ENCODE measurements around the gene STEAP3.

STEAP3 gene

DNA sequence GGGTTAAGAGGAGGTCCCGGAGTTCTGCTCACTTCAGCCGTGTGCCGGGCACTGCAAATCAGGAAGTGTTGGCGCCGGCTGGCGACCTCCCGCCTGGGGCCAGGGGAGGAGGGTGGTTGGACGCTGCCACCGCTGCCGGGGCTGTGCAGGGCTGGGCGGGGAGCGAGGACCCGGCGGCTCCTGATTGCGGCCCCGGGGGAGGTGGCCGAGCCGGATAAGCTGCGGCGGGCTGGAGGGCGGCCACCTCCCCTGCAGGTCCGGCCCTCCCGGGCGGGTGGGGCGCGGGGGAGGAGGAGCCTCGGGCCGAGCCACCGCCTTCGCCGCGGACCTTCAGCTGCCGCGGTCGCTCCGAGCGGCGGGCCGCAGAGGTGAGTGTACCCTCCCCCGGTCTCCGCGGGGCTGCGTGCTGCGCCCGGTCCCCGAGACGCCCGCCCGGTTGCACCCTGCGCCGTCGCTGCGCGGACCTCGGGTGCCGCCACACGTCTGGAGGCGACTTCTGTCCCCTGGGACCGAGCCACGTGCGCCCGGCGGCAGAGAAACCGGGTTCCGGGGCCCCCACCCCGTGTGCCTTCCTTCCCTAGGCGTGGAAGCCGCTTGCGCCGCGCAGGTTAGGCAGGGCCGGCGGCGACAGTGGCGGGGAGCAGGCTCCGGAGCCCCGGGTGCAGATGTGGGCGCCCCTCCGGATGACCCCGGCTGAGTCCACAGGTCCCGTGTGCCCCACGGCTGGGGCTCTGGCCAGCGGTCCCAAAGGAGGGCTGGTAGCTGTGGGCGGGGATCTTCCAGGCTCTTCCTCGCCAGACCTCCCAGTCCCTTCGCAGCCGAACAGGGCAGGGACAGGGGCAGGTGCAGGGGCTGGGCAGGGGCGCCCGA lies at the start of gene STEAP3:
STEAP3 (plus strand) TSS at position 314 of the 870 bp plus-strand sequence. CDS start 7,179 bp downstream, outside the sequence.
- DNase-seq (ENCODE audit: low spot score) = peak; percentile 29

- no peak for DNase-seq (ENCODE audit: low spot score)
Measured at GRCh38 chr2:119174216-119174992, 49.2 kb upstream of the STEAP3 start.

GRCh38 chr2:119174993-119175347 lies 48.7 kb upstream of the STEAP3 start:
- no peak for DNase-seq (ENCODE audit: low spot score)

GRCh38 chr2:119175517-119175916 lies 48.1 kb upstream of the STEAP3 start:
- no peak for DNase-seq (ENCODE audit: low spot score)

- DNase-seq (ENCODE audit: low spot score) = no peak
Measured at GRCh38 chr2:119177171-119177837, 46.3 kb upstream of the STEAP3 start.

GRCh38 chr2:119177838-119178190 lies 45.8 kb upstream of the STEAP3 start:
- DNase-seq (ENCODE audit: low spot score) = no peak

DNA sequence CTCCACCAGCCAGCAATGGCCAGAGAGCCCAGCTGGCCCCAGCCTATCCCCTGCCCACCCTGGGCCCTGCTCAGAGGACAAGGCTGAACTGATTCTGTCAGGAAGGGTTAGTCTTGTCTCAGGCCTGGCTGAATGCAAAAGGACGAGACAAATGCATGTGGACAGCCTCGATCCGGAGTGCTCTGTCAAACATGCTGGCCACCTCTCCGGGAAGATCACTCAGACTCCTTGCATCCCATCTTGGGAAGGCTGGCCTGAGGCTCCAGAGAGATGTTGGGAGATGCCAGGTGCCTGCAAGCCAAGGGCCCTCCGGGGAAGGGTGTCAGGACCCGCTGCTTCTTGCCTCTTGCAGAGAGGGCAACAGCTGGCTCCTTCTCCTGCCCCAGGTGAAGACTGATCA lies 44.9 kb upstream of the STEAP3 start:
- no peak for DNase-seq (ENCODE audit: low spot score)

- no peak for DNase-seq (ENCODE audit: low spot score)
Measured at GRCh38 chr2:119179202-119179601, 44.4 kb upstream of the STEAP3 start.

DNA sequence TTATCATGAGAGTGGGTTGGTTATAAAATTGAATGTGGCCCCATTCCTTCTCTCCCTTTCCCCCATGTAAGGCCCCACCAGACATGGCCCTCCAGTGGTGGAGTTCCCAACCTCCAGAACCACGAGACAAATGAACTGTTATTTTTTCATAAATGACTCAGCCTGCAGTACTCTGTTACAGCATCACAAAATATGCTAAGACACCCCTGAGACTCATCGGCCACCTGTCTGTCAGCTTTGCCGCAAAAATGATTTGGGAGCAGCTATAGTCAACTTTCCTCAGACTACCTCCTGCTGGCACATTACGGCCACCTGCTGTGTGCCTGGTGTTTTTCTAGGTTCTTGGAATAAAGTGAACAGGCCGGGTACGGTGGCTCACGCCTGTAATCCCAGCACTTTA lies 43.6 kb upstream of the STEAP3 start:
- DNase-seq (ENCODE audit: low spot score) = no peak

DNA sequence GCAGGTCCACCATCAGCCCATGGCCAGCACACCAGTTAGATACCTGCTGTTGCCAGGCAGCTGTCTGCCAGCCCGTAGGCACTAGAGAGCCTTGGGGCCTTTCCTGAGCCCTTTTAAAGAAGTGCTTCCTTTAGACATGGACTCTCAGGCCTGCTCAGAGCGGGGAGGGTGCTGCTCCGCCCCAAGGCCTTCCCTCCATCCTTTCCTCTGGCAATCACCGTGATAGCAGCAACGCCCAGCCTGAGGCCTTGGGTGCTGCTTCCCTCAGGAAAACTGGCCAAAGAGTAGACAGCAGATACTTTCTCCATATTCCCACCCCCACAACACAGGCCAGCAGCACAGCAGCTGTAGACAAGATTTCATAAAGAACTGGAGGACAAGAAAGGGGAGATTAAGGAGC lies 42.7 kb upstream of the STEAP3 start:
- DNase-seq (ENCODE audit: low spot score) = no peak

DNA sequence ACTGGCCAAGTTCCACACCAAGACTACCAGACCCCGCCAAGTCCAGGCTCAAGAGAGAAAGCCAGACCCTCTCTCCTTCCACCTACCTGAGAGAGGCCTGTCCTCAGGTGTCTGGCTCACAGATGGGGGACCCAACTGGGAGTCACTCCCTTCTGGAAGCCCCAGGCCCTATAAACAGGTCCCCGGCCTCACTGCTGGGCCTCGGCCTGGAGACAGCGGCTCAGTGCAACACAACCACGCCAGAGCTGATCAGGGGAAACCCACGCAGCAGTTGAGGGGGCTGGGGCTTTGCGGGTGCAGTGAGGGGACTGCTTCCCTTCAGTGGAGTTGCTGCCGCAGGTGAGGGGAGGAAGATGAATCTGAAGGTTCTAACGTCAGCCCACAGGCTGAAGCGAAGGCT lies 42.2 kb upstream of the STEAP3 start:
- DNase-seq (ENCODE audit: low spot score) = no peak

DNA sequence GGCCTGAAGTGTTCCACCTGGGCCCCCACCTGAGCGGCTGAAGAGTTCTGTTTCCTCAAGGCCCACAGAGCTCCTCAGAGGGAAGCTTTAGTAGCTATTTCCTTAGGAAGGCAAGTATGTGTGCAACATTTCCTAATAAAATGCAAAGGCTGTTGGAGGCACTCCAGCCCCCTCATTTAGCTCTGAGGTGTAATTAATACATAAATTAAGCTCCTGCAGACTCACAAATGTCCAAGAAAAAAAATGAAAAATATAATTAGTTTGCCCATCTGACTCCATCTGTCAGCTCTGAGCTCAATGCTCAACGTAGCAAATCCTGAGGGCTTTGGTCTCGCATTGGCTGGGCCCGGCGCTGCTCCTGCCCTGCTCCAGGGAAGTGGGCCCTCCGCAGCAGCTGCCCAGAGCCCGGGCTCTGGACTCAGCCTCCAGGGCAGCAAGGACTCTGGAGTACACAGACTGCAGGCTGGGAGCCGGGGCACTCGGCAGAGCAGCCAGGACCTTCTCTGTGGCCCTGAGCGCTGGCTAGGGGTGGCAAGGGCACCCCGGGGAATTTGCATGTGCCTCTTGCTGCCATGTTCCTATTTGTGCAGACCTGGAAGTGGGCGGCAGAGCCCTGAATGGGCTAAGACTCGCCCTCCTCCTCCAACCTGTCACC lies 41.7 kb upstream of the STEAP3 start:
- DNase-seq (ENCODE audit: low spot score) = no peak

DNA sequence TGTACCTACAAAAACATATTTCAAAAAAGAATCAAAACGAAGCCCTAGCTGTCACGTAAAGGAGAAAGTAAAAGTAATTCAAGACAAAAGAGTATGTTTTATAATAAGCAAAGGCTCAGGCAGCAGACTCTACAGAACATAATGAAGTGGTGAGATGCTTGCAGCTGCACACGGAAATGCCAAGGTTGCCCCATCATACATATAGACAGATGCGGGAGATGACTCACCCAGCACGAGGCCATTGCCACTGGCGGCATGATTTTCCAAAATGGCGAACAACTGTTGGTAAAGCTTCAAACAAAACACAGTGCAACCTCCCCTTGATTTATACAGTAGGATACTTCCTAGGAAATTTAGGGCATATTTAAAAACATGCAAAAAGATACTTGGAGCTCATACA lies 39.1 kb upstream of the STEAP3 start:
- no peak for DNase-seq (ENCODE audit: low spot score)

GRCh38 chr2:119190321-119191111 lies 33.1 kb upstream of the STEAP3 start:
- peak; percentile 10 for DNase-seq (ENCODE audit: low spot score)

- DNase-seq (ENCODE audit: low spot score) = no peak
Measured at GRCh38 chr2:119192893-119193292, 30.7 kb upstream of the STEAP3 start.

GRCh38 chr2:119195001-119195400 lies 28.6 kb upstream of the STEAP3 start:
- DNase-seq (ENCODE audit: low spot score) = no peak

GRCh38 chr2:119195887-119196286 lies 27.7 kb upstream of the STEAP3 start:
- no peak for DNase-seq (ENCODE audit: low spot score)

- DNase-seq (ENCODE audit: low spot score) = no peak
Measured at GRCh38 chr2:119196301-119197125, 27.1 kb upstream of the STEAP3 start.

DNA sequence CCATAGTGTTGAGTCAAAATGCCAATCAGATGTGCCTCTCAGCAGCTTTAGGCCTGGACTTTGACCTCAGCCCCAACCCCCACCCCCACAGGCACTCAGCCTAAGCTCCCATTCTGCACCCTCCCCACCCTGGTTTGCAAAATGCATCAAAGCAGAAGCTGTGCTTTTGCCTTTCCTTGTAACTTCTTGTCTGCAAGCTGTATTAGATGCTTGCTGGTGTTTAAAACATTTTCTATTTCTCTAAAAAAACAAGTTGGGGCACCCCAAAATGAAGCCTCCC lies 26.6 kb upstream of the STEAP3 start:
- no peak for DNase-seq (ENCODE audit: low spot score)

- DNase-seq (ENCODE audit: low spot score) = no peak
Measured at GRCh38 chr2:119197529-119198239, 25.9 kb upstream of the STEAP3 start.
